K562 (cell line): ENCODE measurements around the gene DAD1.

Experiments
- ARID4B ChIP-seq: sonication (generic); formaldehyde crosslinking; IDR thresholded peaks from 2 replicates; pipeline ENCODE4 v1.8.0; 2022; ENCODE audit warnings: mild to moderate bottlenecking, missing genetic modification reagents
- BHLHE40 ChIP-seq: IDR thresholded peaks from 2 replicates; pipeline ENCODE4 v1.6.1; 2011; ENCODE audit warnings: low read length, improper control_type of control experiment
- ESRRB ChIP-seq: fragments of 250-450 bp; sonication (Bioruptor Pico); IDR thresholded peaks from 2 replicates; pipeline ENCODE4 v1.5.0; 2020; ENCODE audit warnings: mild to moderate bottlenecking, moderate library complexity, borderline replicate concordance
- HMG20A ChIP-seq: fragments of 450-650 bp; formaldehyde crosslinking; conservative IDR thresholded peaks from 2 replicates; pipeline ENCODE4 v1.4.0; 2020; ENCODE audit warnings: mild to moderate bottlenecking, mixed read lengths
- JUNB ChIP-seq: fragments of 450-650 bp; formaldehyde crosslinking; conservative IDR thresholded peaks from 2 replicates; pipeline ENCODE4 v1.4.0; 2020; ENCODE audit warnings: mild to moderate bottlenecking
- SP2 ChIP-seq: IDR thresholded peaks from 2 replicates; pipeline ENCODE4 v1.6.1; 2011; ENCODE audit warnings: mild to moderate bottlenecking, low read depth, low read length, moderate library complexity; ENCODE audit not compliant: poor library complexity, severe bottlenecking; ENCODE audit errors: extremely low read depth
- TAF15 ChIP-seq: fragments of 200-400 bp; formaldehyde crosslinking; IDR thresholded peaks from 2 replicates; pipeline ENCODE4 v1.6.1; 2017; ENCODE audit warnings: mild to moderate bottlenecking, low read depth, low read length, moderate library complexity
- TF ChIP-seq, protein P1 (sequence below): fragments of 450-650 bp; IDR thresholded peaks from 2 replicates; pipeline ENCODE4 v1.6.1; 2018; ENCODE audit warnings: mild to moderate bottlenecking, low read depth; ENCODE audit not compliant: partially characterized antibody

- TF ChIP-seq JUNB (CRISPR knock-in tag) (no peak), HMG20A (CRISPR knock-in tag) (no peak), ARID4B (CRISPR knock-in tag) (no peak), TAF15 (no peak), BHLHE40 (no peak), ESRRB (CRISPR knock-in tag) (no peak), SP2 (no peak)
- TF ChIP-seq, protein P1, sequence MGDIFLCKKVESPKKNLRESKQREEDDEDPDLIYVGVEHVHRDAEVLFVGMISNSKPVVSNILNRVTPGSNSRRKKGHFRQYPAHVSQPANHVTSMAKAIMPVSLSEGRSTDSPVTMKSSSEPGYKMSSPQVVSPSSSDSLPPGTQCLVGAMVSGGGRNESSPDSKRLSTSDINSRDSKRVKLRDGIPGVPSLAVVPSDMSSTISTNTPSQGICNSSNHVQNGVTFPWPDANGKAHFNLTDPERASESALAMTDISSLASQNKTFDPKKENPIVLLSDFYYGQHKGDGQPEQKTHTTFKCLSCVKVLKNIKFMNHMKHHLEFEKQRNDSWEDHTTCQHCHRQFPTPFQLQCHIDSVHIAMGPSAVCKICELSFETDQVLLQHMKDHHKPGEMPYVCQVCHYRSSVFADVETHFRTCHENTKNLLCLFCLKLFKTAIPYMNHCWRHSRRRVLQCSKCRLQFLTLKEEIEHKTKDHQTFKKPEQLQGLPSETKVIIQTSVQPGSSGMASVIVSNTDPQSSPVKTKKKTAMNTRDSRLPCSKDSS: no peak
These were observed 9.8 kb downstream of the DAD1 start for GRCh38 chr14:22579236-22579635.
